ENCODE measurements around the gene TMEM245. TPM values are rescaled to one million over a fixed set of nuclear protein-coding genes. Genes with fewer than 3 reads are reported as not detected.

The TMEM245 gene
- total and polyA plus RNA-seq, 2 donors (not counting 3 experiments of a cell fraction or from before 2014, with no cell fraction given), result 44.2 to 48.0 TPM

- DNase-seq (ENCODE audit: low read depth, low spot score) (peak; percentile 83), FAIRE-seq (peak; percentile 81)
- Histone ChIP-seq H3K27me3 (ENCODE audit: control insufficient read depth in 2 of 2, insufficient read depth in 2 of 2, low read length in 2 of 2) (no peaks in the 10 kb centered on the region), H3K4me2 (ENCODE audit: insufficient read depth, low read length) (no peak overlapping the region), H3K9me3 (replicated peaks; ENCODE audit: control insufficient read depth, insufficient read depth, low read length) (no peaks in the 10 kb centered on the region), H3K79me2 (ENCODE audit: control insufficient read depth, insufficient read depth, low read length) (no peaks in the 10 kb centered on the region), H3K9me1 (replicated peaks; ENCODE audit: control insufficient read depth, extremely low read depth, insufficient read depth, low read length) (no peaks in the 10 kb centered on the region), H3K9ac (replicated peaks; ENCODE audit: extremely low read depth, insufficient read depth, low read length) (no peak overlapping the region), H3K27ac (ENCODE audit: insufficient read depth, low read depth, low read length) (no peak overlapping the region), H3K36me3 (ENCODE audit: control insufficient read depth in 2 of 2, extremely low read depth in 1 of 2, insufficient read depth in 2 of 2, low read length in 2 of 2) (no peaks in the 10 kb centered on the region), H4K20me1 (replicated peaks; ENCODE audit: control insufficient read depth, extremely low read depth, insufficient read depth, low read length) (no peaks in the 10 kb centered on the region), H3K4me1 (ENCODE audit: control insufficient read depth, extremely low read depth, insufficient read depth, low read length) (peaks cover 9% of the 10 kb centered on the region), H2AFZ (ENCODE audit: low read depth, low read length) (no peak overlapping the region), H3K4me3 (replicated peaks in 1 of 3; ENCODE audit: insufficient read depth in 1 of 3, low read depth in 1 of 3, low read length in 3 of 3) (no peak overlapping the region)
- intact Hi-C loops (cut with micrococcal nuclease) (loop anchor here (1.0 kb wide), 1 partner anchor 12 kb away; no protein-coding TSS in a partner anchor), dilution Hi-C loops (cut with MboI; ENCODE audit: extremely low pct_ligation_motif_present, low sequenced_read_pairs) (no loop called here)
- BruUV-seq (replicated peaks), result no TSS peak
- POLR2A ChIA-PET, result no interaction called here
- no peak for TF ChIP-seq MYC (IDR thresholded peaks at IDR 0.05; ENCODE audit: low read depth, low read length)
- TF ChIP-seq EZH2 (IDR thresholded peaks at IDR 0.05; ENCODE audit: borderline replicate concordance, low read depth, low read length, severe bottlenecking), result no peak
- TF ChIP-seq MAX (IDR thresholded peaks at IDR 0.05; ENCODE audit: insufficient read depth, insufficient read length), result no peak
- no peak for TF ChIP-seq FOS (IDR thresholded peaks at IDR 0.05; ENCODE audit: borderline replicate concordance, insufficient read depth, low read length)
- no peak for TF ChIP-seq GATA2 (IDR thresholded peaks at IDR 0.05; ENCODE audit: insufficient read depth, insufficient read length, low read depth, low read length)
- TF ChIP-seq JUN (IDR thresholded peaks at IDR 0.05; ENCODE audit: borderline replicate concordance, insufficient read depth, insufficient read length, low read depth), result no peak
- no peak for TF ChIP-seq CTCF (IDR thresholded peaks at IDR 0.05; ENCODE audit: extremely low read depth in 1 of 2, insufficient read depth in 1 of 2, low read depth in 1 of 2, low read length in 2 of 2)
- TF ChIP-seq POLR2AphosphoS5 (IDR thresholded peaks at IDR 0.05; ENCODE audit: insufficient read depth, low read depth, low read length), result no peak
- TF ChIP-seq POLR2A (IDR thresholded peaks at IDR 0.05; ENCODE audit: low read depth, low read length), result no peak
- CTCF ChIA-PET, result interaction anchor here (1.0 to 1.4 kb wide), 3 partner anchors 8 to 118 kb away, joined by 3 to 5 read pairs (median 4); no protein-coding TSS in a partner anchor
Measured at GRCh38 chr9:109132567-109133021, 12.8 kb upstream of the TMEM245 start.
